HepG2 (cell line): Measurements from ENCODE around the gene WDR48. TPM values are rescaled to one million over a fixed set of nuclear protein-coding genes. Genes with fewer than 3 reads are reported as not detected.

ENCODE experiments used
- ATAC-seq: fragments of 200-7000 bp; cut with Tn5 transposase; 3 replicates; pipeline ENCODE4 v1.9.1; 2020; ENCODE audit warnings: mild to moderate bottlenecking, moderate library complexity
- BruUV-seq: library from RNA; stranded (reverse); fragments of 400-500 nt; replicated peaks from 2 replicates; lab custom pipeline; 2021; lab: Mats Ljungman, UMichigan
- CTCF ChIA-PET: fragments of 300-600 bp; formaldehyde crosslinking; extraction: SDS; loops from one replicate; lab custom pipeline; 2021; ENCODE audit warnings: low total read pairs, inconsistent platforms, low intra/inter-chr PET ratio; lab: Yijun Ruan, JAX
- POLR2A ChIA-PET: fragments of 350-600 bp; sonication (Branson Sonifier 250); formaldehyde crosslinking; loops from one replicate; lab custom pipeline; 2020; ENCODE audit warnings: antibody characterized with exemption, inconsistent platforms; lab: Yijun Ruan, JAX
- DNase-seq: peaks from one replicate; pipeline ENCODE4 v3.0.0-alpha.2; 2015; ENCODE audit warnings: low spot score
- FAIRE-seq: peaks from 3 replicates; lab custom pipeline; 2011; peaks lifted over from hg19 to GRCh38; lab: Jason Lieb, UNC
- H2AFZ ChIP-seq: one replicate; pipeline ENCODE4 v1.6.1; 2011; ENCODE audit warnings: low read length, inconsistent platforms
- H3K27ac ChIP-seq: fragments of 300-600 bp; 3 replicates; pipeline ENCODE4 v1.8.0; 2011; ENCODE audit warnings: mixed run types, mild to moderate bottlenecking, mixed read lengths, low read length, inconsistent platforms; ENCODE audit not compliant: insufficient read depth; ENCODE audit errors: extremely low read length
- H3K27me3 ChIP-seq, 2 experiments: fragments of 200-600 bp in 1 of 2; 2 replicates in 1 of 2; 3 replicates in 1 of 2; pipeline versions ENCODE4 v1.6.0 to v1.8.0; 2011; ENCODE audit warnings: low read length in 2 of 2, mild to moderate bottlenecking in 2 of 2, moderate library complexity in 2 of 2, inconsistent platforms in 1 of 2; ENCODE audit not compliant: insufficient read depth in 2 of 2, control insufficient read depth in 1 of 2
- H3K36me3 ChIP-seq, 2 experiments: fragments of 200-600 bp in 1 of 2; replicated peaks in 1 of 2; 2 replicates in 1 of 2; 3 replicates in 1 of 2; pipeline versions ENCODE4 v1.5.1 to v1.8.0; 2011; ENCODE audit warnings: low read length in 2 of 2, inconsistent platforms in 1 of 2; ENCODE audit not compliant: insufficient read depth in 2 of 2, control insufficient read depth in 1 of 2
- H3K4me1 ChIP-seq: 2 replicates; pipeline ENCODE4 v1.5.1; 2012; ENCODE audit warnings: low read length, inconsistent platforms; ENCODE audit not compliant: insufficient read depth
- H3K4me2 ChIP-seq: 2 replicates; pipeline ENCODE4 v1.6.0; 2011; ENCODE audit warnings: low read depth, low read length, inconsistent platforms
- H3K4me3 ChIP-seq, 3 experiments: fragments of 200-600 bp in 1 of 3; sonication (generic), shearing (Covaris generic) in 1 of 3; replicated peaks in 1 of 3; 2 replicates each; pipeline ENCODE4 v1.5.1; 2011 to 2016; ENCODE audit warnings: low read length in 3 of 3, inconsistent platforms in 2 of 3, low read depth in 2 of 3, mild to moderate bottlenecking in 2 of 3, control low read depth in 1 of 3, mixed read lengths in 1 of 3; ENCODE audit not compliant: insufficient read depth in 1 of 3
- H3K79me2 ChIP-seq: one replicate; pipeline ENCODE4 v1.6.1; 2011; ENCODE audit warnings: low read length, inconsistent platforms; ENCODE audit not compliant: insufficient read depth
- H3K9ac ChIP-seq: 2 replicates; pipeline ENCODE4 v1.6.0; 2011; ENCODE audit warnings: mild to moderate bottlenecking, low read depth, low read length, inconsistent platforms; ENCODE audit not compliant: insufficient read depth
- H3K9me3 ChIP-seq: 2 replicates; pipeline ENCODE4 v1.5.1; 2012; ENCODE audit warnings: mild to moderate bottlenecking, low read length
- H4K20me1 ChIP-seq: 2 replicates; pipeline ENCODE4 v1.6.0; 2011; ENCODE audit warnings: inconsistent platforms, mild to moderate bottlenecking, low read length, moderate library complexity; ENCODE audit not compliant: insufficient read depth
- HES4 ChIP-seq: sonication (generic); formaldehyde crosslinking; IDR thresholded peaks from 2 replicates; pipeline ENCODE4 v1.9.0; 2021; ENCODE audit warnings: mild to moderate bottlenecking, missing genetic modification reagents, borderline replicate concordance
- HHEX ChIP-seq: IDR thresholded peaks from 2 replicates; pipeline ENCODE4 v1.6.1; 2016; ENCODE audit warnings: control low read depth
- HOXA5 ChIP-seq: sonication (generic); formaldehyde crosslinking; IDR thresholded peaks from 2 replicates; pipeline ENCODE4 v1.4.0; 2020; ENCODE audit warnings: missing genetic modification reagents
- SOX13 ChIP-seq, 3 experiments: fragments of 450-650 bp in 1 of 3; sonication (generic) in 1 of 3; formaldehyde crosslinking in 1 of 3; IDR thresholded peaks in 2 of 3; conservative IDR thresholded peaks in 1 of 3; 2 replicates each; pipeline versions ENCODE4 v1.5.0 to v1.6.1; 2016 to 2020; ENCODE audit warnings: antibody characterized with exemption in 1 of 3, mild to moderate bottlenecking in 1 of 3, missing compliant biosample characterization in 1 of 3, missing genetic modification reagents in 1 of 3, moderate library complexity in 1 of 3
- SRY ChIP-seq: sonication (generic); formaldehyde crosslinking; IDR thresholded peaks from 2 replicates; pipeline ENCODE4 v1.8.0; 2022; ENCODE audit warnings: mild to moderate bottlenecking, missing genetic modification reagents
- SUZ12 ChIP-seq: fragments of 150-350 bp; IDR thresholded peaks from 2 replicates; pipeline ENCODE4 v1.6.1; 2014; ENCODE audit warnings: low read depth, low read length
- YEATS4 ChIP-seq: sonication (generic); formaldehyde crosslinking; IDR thresholded peaks from 2 replicates; pipeline ENCODE4 v1.4.0; 2020; ENCODE audit warnings: missing genetic modification reagents, borderline replicate concordance
- ZNF333 ChIP-seq: sonication (generic); formaldehyde crosslinking; IDR thresholded peaks from 2 replicates; pipeline ENCODE4 v1.4.0; 2020; ENCODE audit warnings: mild to moderate bottlenecking, missing genetic modification reagents, borderline replicate concordance
- ZNF7 ChIP-seq: IDR thresholded peaks from 2 replicates; pipeline ENCODE4 v1.6.1; 2016; ENCODE audit warnings: missing biosample characterization, missing genetic modification reagents
- ZZZ3 ChIP-seq: sonication (generic); formaldehyde crosslinking; IDR thresholded peaks from 2 replicates; pipeline ENCODE4 v1.4.0; 2020; ENCODE audit warnings: missing genetic modification reagents, mild to moderate bottlenecking, borderline replicate concordance
- WGBS: methylation state at CpG from one replicate; pipeline ENCODE4 v1.1.6; 2017; ENCODE audit warnings: low lambda C conversion rate; 5-methylcytosine and 5-hydroxymethylcytosine counted together
- in situ Hi-C: cut with HindIII; loops from 2 replicates; pipeline ENCODE4 v1.10.0; 2017; ENCODE audit warnings: low pct_unique_long_range_greater_than_20kb; ENCODE audit not compliant: extremely low pct_ligation_motif_present
- intact Hi-C: fragments of 100-400 bp; cut with micrococcal nuclease; formaldehyde crosslinking; loops from one replicate; pipeline ENCODE4 v1.10.0; 2022; ENCODE audit not compliant: unreplicated experiment
- polyA plus RNA-seq, 8 experiments: library from polyadenylated mRNA; depleted of rRNA in 3 of 8; stranded (reverse) in 7 of 8; unstranded in 1 of 8; fragments of >200 nt; fragmentation: Illumina TruSeq in 4 of 8; extraction: Trizol in 4 of 8; gene quantifications; 2 replicates each; pipeline versions ENCODE4 v1.2.1 to v1.2.3, GENCODE V29; 2011 to 2016; ENCODE audit warnings: low read depth in 4 of 8, missing spikeins in 1 of 8, mixed read lengths in 1 of 8; ENCODE audit not compliant: insufficient read depth in 1 of 8
- total RNA-seq, 5 experiments: library from RNA; depleted of rRNA; stranded (reverse); fragments of >200 nt; fragmentation: Illumina TruSeq; extraction: Trizol; gene quantifications; 2 replicates each; pipeline ENCODE4 v1.2.3, GENCODE V29; 2016; ENCODE audit warnings: low read depth in 1 of 5
- TF ChIP-seq, protein P1 (sequence below): sonication (generic); formaldehyde crosslinking; IDR thresholded peaks from 2 replicates; pipeline ENCODE4 v1.4.0; 2020; ENCODE audit warnings: missing genetic modification reagents
- TF ChIP-seq, protein P2 (sequence below): sonication (generic); formaldehyde crosslinking; IDR thresholded peaks from 2 replicates; pipeline ENCODE4 v1.5.0; 2020; ENCODE audit warnings: missing genetic modification reagents

WDR48 gene
- total and polyA plus RNA-seq, 2 of the 13 experiments (the other 11 are each of a cell fraction or from before 2014, with no cell fraction given): 29.2 to 31.2 TPM

DNA sequence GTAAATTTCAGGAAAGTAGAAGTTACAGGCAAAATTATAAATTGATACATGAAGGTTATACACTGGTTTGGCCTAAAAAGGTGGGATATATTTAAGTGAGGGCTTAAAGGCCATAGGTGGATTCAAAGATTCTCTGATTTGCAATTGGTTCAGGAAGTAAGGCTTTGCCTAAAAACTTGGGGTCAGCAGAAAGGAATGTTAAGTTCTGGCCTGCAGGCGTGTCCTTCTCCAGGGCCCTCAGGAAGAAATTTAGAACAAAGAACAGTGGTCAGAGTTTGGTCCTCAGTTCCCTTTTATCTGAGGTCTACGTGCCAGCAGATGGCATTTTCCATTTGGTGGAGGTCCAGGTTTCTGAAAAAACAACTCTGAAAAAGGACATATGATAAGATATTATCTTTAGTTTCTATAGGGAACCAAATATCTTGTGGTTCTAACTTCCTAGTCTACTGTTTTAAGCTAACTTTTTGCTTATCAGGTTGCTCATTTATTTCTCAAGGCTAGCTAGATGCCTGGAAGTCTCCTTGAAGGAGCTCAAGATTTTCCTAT lies 40.6 kb upstream of the WDR48 start:
- 0 out of 2 replicates have a peak, but pooled peaks have one; percentile 46 for TF ChIP-seq ZNF7 (CRISPR knock-in tag)
- TF ChIP-seq SOX13 (IDR thresholded peaks at IDR 0.05): no peak
- no peak for TF ChIP-seq SOX13 (CRISPR knock-in tag; conservative IDR thresholded peaks at IDR 0.05 in 1 of 2, IDR thresholded peaks at IDR 0.05 in 1 of 2)
- Histone ChIP-seq H2AFZ (no peak overlapping the region), H3K79me2 (no peaks in the 10 kb centered on the region), H3K27ac (no peak overlapping the region), H3K9ac (no peak overlapping the region), H3K9me3 (no peaks in the 10 kb centered on the region), H3K4me3 (no peak overlapping the region), H3K27me3 (no peaks in the 10 kb centered on the region), H3K36me3 (no peaks in the 10 kb centered on the region), H3K4me1 (peaks cover 45% of the 10 kb centered on the region), H3K4me2 (no peak overlapping the region), H4K20me1 (no peaks in the 10 kb centered on the region)
- CTCF ChIA-PET: no interaction called here
- in situ Hi-C loops: no loop called here
- intact Hi-C loops: no loop called here
- no peak for ATAC-seq
- FAIRE-seq: no peak
- POLR2A ChIA-PET: no interaction called here
- BruUV-seq: no TSS peak
- WGBS: 32% methylated on average over 2 of the region's 2 CpGs
- no peak for DNase-seq

DNA sequence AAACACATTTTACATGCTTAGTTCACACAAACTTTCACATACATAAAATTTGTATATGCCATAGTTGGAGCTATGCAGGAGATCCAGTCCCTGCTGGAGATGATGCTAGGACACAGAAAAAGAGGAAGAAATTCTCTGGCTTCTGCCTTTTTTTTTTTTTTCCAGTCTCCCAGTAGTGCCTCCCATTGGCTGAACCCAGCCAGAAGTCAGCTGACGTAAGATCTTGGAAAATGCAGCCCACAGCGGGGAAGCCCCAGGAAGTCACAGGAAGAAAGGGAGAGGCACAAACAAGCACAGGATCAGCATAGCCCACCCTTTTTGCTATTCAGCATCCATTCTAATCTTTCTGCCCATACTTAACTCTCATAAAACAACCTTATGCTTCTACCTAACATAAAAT lies 38.5 kb upstream of the WDR48 start:
- no peaks in the 10 kb centered on the region for H3K79me2 ChIP-seq
- no peak for FAIRE-seq
- ChIA-PET POLR2A (no interaction called here), CTCF (no interaction called here)
- peak overlapping the region; percentile 45 for H3K27ac ChIP-seq
- peak overlapping the region; percentile 41 for H3K4me2 ChIP-seq
- WGBS: 5% methylated on average over 2 of the region's 2 CpGs
- no TSS peak for BruUV-seq
- H4K20me1 ChIP-seq: no peaks in the 10 kb centered on the region
- H3K4me3 ChIP-seq: 0 out of 6 replicates have a peak overlapping the region, but pooled peaks of 1 of the 3 experiments have one; percentile 11
- H3K9ac ChIP-seq: no peak overlapping the region
- TF ChIP-seq ZNF333 (CRISPR knock-in tag) (no peak), ZZZ3 (CRISPR knock-in tag) (no peak), SUZ12 (no peak), HES4 (CRISPR knock-in tag) (no peak), HHEX (no peak), YEATS4 (CRISPR knock-in tag) (no peak), HOXA5 (no peak), SRY (CRISPR knock-in tag) (no peak)
- TF ChIP-seq, protein P1, sequence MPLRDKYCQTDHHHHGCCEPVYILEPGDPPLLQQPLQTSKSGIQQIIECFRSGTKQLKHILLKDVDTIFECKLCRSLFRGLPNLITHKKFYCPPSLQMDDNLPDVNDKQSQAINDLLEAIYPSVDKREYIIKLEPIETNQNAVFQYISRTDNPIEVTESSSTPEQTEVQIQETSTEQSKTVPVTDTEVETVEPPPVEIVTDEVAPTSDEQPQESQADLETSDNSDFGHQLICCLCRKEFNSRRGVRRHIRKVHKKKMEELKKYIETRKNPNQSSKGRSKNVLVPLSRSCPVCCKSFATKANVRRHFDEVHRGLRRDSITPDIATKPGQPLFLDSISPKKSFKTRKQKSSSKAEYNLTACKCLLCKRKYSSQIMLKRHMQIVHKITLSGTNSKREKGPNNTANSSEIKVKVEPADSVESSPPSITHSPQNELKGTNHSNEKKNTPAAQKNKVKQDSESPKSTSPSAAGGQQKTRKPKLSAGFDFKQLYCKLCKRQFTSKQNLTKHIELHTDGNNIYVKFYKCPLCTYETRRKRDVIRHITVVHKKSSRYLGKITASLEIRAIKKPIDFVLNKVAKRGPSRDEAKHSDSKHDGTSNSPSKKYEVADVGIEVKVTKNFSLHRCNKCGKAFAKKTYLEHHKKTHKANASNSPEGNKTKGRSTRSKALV (CRISPR knock-in tag): no peak
- TF ChIP-seq, protein P2, sequence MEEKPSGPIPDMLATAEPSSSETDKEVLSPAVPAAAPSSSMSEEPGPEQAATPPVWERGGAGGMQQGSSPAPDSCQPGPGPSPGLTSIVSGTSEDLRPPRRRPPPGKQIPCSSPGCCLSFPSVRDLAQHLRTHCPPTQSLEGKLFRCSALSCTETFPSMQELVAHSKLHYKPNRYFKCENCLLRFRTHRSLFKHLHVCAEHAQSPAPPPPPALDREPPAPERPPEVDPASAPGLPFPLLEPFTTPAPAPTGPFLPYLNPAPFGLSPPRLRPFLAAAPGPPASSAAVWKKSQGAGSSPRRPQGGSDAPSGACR (CRISPR knock-in tag): no peak
- intact Hi-C loops (no loop called here), in situ Hi-C loops (no loop called here)
- no peaks in the 10 kb centered on the region for H3K27me3 ChIP-seq
- peaks cover 45% of the 10 kb centered on the region for H3K4me1 ChIP-seq
- ATAC-seq: no peak
- no peaks in the 10 kb centered on the region for H3K36me3 ChIP-seq
- H3K9me3 ChIP-seq: no peaks in the 10 kb centered on the region
- no peak for DNase-seq
- H2AFZ ChIP-seq: no peak overlapping the region
